Activated naive CD4-positive, alpha-beta T cell treated with anti-CD3 and anti-CD28 coated beads for 36 hours (primary cell): Measurements from ENCODE around the gene IQCK. TPM values are rescaled to one million over a fixed set of nuclear protein-coding genes. Genes with fewer than 3 reads are reported as not detected.
A peak's percentile ranks its signal among the peaks of the same experiment; 100 is the strongest.

ENCODE experiments used
- CTCF ChIA-PET: fragments of 350-600 bp; sonication (Branson Sonifier 250); formaldehyde crosslinking; loops from one replicate; lab custom pipeline; 2021; ENCODE audit warnings: antibody characterized with exemption; lab: Charles Lee
- DNase-seq: peaks from one replicate; pipeline ENCODE4 v3.0.0-alpha.2; 2020
- H3K27ac Mint-ChIP-seq: one replicate; pipeline ENCODE4 v1.8.0; 2021; ENCODE audit warnings: mild to moderate bottlenecking, mixed read lengths
- H3K27me3 Mint-ChIP-seq: one replicate; pipeline ENCODE4 v1.8.0; 2021; ENCODE audit warnings: low read depth, mixed read lengths
- H3K36me3 Mint-ChIP-seq: one replicate; pipeline ENCODE4 v1.8.0; 2021; ENCODE audit warnings: low read depth, mixed read lengths
- H3K4me1 Mint-ChIP-seq: one replicate; pipeline ENCODE4 v1.8.0; 2021; ENCODE audit warnings: low read depth, mixed read lengths
- H3K4me3 Mint-ChIP-seq: one replicate; pipeline ENCODE4 v1.8.0; 2021; ENCODE audit warnings: mild to moderate bottlenecking, moderate library complexity, mixed read lengths
- H3K9me3 Mint-ChIP-seq: one replicate; pipeline ENCODE4 v1.8.0; 2021; ENCODE audit warnings: mixed read lengths
- intact Hi-C: fragments of 100-400 bp; cut with micrococcal nuclease; formaldehyde crosslinking; loops from one replicate; pipeline ENCODE4 v1.15.1; 2023
- total RNA-seq, 2 experiments: library from RNA; stranded (reverse); gene quantifications; one replicate each; pipeline ENCODE4 v1.2.3, GENCODE V29; 2021

IQCK gene
- total RNA-seq, 2 experiments from 2014 or later: 2.8 to 3.9 TPM

DNA sequence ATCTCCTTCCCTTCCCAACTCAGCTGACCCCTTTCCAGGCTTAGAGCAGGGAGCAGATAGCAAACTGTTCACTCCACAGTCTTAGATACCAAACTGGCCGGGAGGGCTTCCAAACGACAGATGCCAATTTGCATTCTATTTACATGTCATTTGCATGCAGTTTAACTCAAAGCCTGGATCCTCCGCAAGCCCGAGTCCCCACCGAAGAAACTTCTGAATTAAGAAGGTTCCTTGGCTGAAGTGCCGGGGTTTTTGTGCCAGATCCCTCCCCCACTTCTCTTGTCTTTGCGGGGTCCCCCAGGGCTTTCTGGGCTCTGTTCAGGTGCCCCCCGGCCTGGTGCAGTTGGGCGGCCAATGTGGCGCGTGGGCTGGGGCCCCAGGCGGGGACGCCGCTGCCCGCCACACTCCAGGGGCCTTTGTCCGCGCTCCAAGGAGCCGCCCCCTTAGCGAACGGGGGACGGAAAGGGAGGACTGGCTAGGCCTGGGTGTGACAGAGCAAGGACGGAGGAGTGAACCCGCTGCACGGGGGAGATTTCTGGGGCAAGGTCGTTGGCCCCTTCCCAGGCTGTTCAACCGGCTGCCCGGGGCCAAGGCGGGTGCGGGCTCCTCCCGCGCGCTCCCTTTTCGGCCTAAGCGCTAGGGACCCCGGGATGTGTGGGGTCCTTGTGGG lies 165.4 kb downstream of the IQCK start:
- H3K36me3 Mint-ChIP-seq: no peaks in the 10 kb centered on the region
- intact Hi-C loops: no loop called here
- peak overlapping the region; percentile 63 for H3K4me3 Mint-ChIP-seq
- peaks cover 19% of the 10 kb centered on the region for H3K4me1 Mint-ChIP-seq
- no peaks in the 10 kb centered on the region for H3K9me3 Mint-ChIP-seq
- CTCF ChIA-PET: interaction anchor here (0.9 to 4.3 kb wide), 3 partner anchors 282 to 299 kb away, joined by 3 to 54 read pairs (median 3); no protein-coding TSS in a partner anchor
- DNase-seq: no peak
- H3K27me3 Mint-ChIP-seq: peaks cover 21% of the 10 kb centered on the region
- H3K27ac Mint-ChIP-seq: no peak overlapping the region

DNA sequence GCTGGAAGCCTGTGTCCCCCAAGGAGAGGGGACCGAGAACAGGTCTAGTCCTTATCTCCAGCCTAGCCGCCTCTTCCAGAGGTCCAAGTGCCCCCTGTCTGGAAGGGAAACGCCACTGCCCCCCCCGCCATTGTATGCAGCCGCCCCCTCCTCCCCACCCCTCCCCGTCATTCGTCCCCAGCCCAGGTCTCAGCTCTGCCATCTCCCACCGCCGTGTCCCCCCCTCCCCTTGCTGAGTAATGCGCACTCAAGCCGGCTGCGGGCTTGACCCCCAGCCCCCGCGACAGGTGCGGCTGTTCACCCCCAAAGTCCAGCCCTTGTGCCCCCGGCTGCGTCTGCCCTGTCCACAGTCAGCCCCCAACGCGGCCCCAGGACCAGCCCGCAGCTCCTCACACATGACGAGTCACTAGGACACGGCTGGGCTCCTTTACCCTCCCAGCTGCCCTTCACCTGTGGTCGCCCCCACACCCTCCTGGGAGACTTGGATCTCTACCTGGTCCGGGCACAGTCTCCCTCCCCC lies 166.0 kb downstream of the IQCK start:
- no peak for DNase-seq
- Mint-ChIP-seq H3K27me3 (peaks cover 21% of the 10 kb centered on the region), H3K27ac (no peak overlapping the region), H3K4me3 (peak overlapping the region; percentile 63), H3K36me3 (no peaks in the 10 kb centered on the region), H3K9me3 (no peaks in the 10 kb centered on the region), H3K4me1 (peaks cover 23% of the 10 kb centered on the region)
- CTCF ChIA-PET: interaction anchor here (4.3 kb wide), 1 partner anchor 284 kb away, joined by 54 read pairs; no protein-coding TSS in a partner anchor
- intact Hi-C loops: no loop called here

DNA sequence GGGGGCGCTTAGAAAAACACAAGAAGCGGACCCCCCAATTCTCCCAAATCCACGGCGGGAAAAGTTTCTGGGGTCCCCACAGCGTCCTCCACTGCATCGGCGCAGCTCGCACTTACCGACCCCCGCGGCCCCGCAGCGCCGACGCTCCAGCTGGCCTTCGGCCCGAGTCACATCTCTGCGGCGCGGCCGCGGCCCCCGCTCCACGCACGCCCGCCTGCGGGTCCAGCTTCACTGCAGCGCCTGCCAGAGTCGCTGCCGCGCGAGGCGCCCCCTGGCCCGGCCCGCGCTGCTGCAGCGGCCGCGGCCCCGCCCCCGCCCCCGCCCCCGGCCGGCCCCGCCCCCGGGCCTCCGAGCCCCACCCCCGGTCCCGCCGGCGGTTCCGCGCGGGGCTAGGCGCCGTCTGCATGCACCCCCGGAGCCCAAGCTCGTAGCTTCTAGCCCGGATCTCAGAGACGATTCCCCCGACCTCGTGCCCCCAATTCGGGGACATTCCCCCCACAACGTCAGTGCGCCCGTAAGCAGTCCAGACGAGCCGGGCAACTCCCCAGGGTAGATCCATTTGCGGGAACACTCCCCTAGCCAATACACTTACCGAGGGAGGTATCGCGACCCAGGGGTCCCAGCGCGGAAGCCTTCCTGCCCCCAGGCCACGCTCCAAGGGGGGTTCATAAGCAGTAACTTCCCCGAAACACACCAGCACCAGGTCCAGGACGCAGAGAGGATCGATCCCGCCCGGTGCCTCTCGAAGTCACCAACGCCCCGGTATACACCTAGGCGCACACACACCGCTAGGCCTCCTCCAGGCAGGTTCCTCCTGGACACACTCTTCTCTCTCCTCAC lies 166.8 kb downstream of the IQCK start, which contains the start of gene GPRC5B:
Gene GPRC5B, minus strand, starts transcription at position 238 of the 840 bp plus-strand sequence. CDS start 12,003 bp downstream, outside the sequence.
- no peak within 1 kb of the TSS for H3K27ac Mint-ChIP-seq
- peaks cover 21% of the 10 kb centered on the region for H3K27me3 Mint-ChIP-seq
- peaks cover 24% of the 10 kb centered on the region for H3K4me1 Mint-ChIP-seq
- CTCF ChIA-PET: interaction anchor here (3.7 to 4.3 kb wide), 2 partner anchors 285 to 327 kb away, joined by 28 to 54 read pairs; partner anchors contain the start of gene VPS35L
- H3K36me3 Mint-ChIP-seq: no peaks in the 10 kb centered on the region
- no peaks in the 10 kb centered on the region for H3K9me3 Mint-ChIP-seq
- intact Hi-C loops: loop anchor here (5.0 kb wide), 2 partner anchors 498 to 798 kb away; no protein-coding TSS in a partner anchor
- DNase-seq: peak; percentile 38
- peak within 1 kb of the TSS; percentile 72 for H3K4me3 Mint-ChIP-seq

DNA sequence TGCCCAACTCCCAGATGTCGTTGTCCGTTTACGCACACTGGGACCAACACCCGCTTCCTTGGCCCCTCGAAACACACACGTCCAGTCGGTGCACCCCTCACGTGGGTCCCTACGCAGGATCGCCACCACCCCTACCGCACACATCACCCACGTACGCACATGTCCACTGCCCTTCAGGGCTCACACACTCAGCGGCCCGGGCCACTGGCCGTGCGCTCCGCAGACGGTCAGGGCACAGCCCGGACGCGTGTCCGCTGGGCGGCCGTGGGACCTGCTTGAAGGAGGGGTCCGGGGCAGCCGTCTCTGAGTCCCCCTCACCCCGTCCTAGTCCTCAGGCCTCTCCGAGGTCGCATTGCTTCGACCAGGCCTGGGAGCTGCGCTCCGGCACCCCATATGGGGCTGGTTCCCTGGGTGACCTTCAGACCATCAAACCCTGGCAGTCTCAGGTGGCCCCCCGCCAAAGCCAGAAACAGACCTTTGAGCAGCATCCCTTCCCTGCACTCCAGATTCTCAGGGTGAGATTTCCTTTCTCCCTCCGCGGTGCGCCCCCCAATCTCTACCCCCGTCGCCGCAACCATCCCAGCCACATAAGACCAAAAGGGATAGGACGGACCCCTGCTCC lies 167.5 kb downstream of the IQCK start:
- H3K4me1 Mint-ChIP-seq: peaks cover 24% of the 10 kb centered on the region
- peaks cover 21% of the 10 kb centered on the region for H3K27me3 Mint-ChIP-seq
- no peaks in the 10 kb centered on the region for H3K9me3 Mint-ChIP-seq
- no peak overlapping the region for H3K27ac Mint-ChIP-seq
- no peak for DNase-seq
- H3K4me3 Mint-ChIP-seq: peak overlapping the region; percentile 72
- CTCF ChIA-PET: interaction anchor here (3.7 to 4.3 kb wide), 2 partner anchors 286 to 328 kb away, joined by 28 to 54 read pairs; partner anchors contain the start of gene VPS35L
- intact Hi-C loops: loop anchor here (1.0 to 5.0 kb wide), 6 partner anchors 167 to 798 kb away; partner anchors contain the start of genes IQCK and KNOP1
- no peaks in the 10 kb centered on the region for H3K36me3 Mint-ChIP-seq

DNA sequence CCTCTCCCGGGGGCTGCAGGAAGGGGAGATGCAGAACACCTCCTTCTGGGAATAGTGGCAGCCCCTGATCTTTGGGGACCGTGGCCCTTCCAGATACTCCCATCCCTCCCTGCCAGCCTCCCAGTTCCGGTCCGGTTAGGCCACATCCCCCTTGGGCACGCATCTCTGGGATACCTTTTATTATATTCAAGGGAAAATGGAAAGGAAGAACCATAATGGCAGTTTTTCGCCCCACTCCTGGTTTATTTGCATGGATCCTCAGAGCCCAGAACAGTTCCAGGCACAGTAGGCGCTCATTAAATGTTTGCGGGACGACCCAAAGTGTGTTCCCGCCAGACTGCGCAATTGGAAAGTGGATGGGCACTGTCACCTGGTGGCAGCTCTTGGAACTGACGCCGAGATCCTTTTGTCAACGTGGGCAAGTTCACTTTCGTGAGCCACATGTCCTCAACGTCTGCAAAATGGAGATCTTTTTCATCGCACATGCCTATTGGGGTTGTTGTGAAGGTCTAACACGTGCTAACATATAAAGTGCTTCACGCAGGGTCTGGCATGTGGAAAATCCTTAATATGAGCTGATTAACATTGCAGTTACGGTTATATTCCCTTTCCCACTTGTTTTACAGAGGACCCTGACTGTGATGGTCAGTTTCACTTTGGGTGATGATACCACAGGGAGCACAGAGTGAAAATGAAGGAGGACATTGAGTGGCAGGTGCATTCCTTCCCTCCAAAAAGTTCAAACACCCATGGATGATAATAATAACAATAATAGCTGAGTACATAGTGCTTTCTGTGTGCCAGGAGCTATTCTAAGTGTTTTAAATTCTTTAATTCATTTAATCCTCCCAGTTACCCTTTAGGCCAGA lies 168.2 kb downstream of the IQCK start:
- peak; percentile 91 for DNase-seq
- Mint-ChIP-seq H3K4me1 (peaks cover 24% of the 10 kb centered on the region), H3K9me3 (peaks cover 4% of the 10 kb centered on the region), H3K27me3 (peaks cover 21% of the 10 kb centered on the region), H3K36me3 (no peaks in the 10 kb centered on the region), H3K4me3 (peak overlapping the region; percentile 72), H3K27ac (no peak overlapping the region)
- CTCF ChIA-PET: interaction anchor here (0.6 to 4.3 kb wide), 13 partner anchors 9 to 329 kb away, joined by 3 to 54 read pairs (median 4); partner anchors contain the start of gene VPS35L
- intact Hi-C loops: loop anchor here (1.0 to 5.0 kb wide), 6 partner anchors 168 to 799 kb away; partner anchors contain the start of genes IQCK and KNOP1

DNA sequence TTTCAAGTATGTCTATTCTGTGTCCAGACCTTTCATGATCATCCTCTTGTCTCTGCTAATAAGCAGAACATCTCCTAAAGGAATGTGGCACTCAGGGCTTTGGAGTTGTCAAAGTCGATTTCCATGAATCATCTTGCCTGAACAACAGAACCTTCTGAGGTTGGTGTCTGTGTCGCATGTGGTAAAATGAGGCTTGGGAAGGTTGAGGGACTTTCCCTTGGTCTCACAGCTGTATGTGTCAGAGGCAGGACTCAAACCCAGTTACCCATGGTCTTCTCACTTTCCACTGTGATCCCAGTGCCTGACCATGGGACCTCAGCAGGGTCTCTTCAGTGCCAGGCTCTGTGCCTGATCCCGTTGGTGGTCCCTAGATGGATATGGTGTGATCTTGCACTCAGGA lies 170.8 kb downstream of the IQCK start:
- no peaks in the 10 kb centered on the region for H3K36me3 Mint-ChIP-seq
- DNase-seq: peak; percentile 26
- CTCF ChIA-PET: interaction anchor here (0.7 to 3.7 kb wide), 4 partner anchors 9 to 331 kb away, joined by 3 to 28 read pairs (median 6); partner anchors contain the start of gene VPS35L
- no peak overlapping the region for H3K4me3 Mint-ChIP-seq
- H3K27ac Mint-ChIP-seq: no peak overlapping the region
- H3K4me1 Mint-ChIP-seq: peaks cover 22% of the 10 kb centered on the region
- peaks cover 4% of the 10 kb centered on the region for H3K9me3 Mint-ChIP-seq
- intact Hi-C loops: loop anchor here (5.0 kb wide), 2 partner anchors 502 to 802 kb away; no protein-coding TSS in a partner anchor
- peaks cover 14% of the 10 kb centered on the region for H3K27me3 Mint-ChIP-seq

DNA sequence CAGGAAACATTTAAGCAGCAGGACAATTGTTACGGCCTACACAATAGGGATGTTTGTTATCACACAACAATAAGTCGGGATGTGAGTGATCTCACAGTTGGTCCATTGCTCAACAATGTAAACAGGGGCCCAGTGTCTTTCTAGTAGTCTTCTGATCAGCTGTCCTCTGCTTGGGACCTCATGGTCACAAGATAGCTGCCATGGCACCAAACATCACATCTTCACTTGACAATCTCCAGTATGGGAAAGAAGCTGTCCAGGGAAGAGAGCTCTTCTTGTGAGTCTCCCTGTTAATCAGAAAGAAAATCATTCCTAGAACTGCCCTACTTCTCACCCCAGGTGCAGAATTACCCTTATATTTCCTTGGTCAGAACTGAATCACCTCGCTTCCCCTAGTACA lies 172.8 kb downstream of the IQCK start:
- Mint-ChIP-seq H3K27me3 (peaks cover 3% of the 10 kb centered on the region), H3K4me1 (peaks cover 12% of the 10 kb centered on the region), H3K27ac (no peak overlapping the region), H3K4me3 (no peak overlapping the region), H3K36me3 (no peaks in the 10 kb centered on the region), H3K9me3 (peaks cover 4% of the 10 kb centered on the region)
- intact Hi-C loops: no loop called here
- no peak for DNase-seq
- CTCF ChIA-PET: interaction anchor here (0.6 to 1.2 kb wide), 3 partner anchors 16 to 391 kb away, joined by 3 to 8 read pairs (median 3); no protein-coding TSS in a partner anchor

DNA sequence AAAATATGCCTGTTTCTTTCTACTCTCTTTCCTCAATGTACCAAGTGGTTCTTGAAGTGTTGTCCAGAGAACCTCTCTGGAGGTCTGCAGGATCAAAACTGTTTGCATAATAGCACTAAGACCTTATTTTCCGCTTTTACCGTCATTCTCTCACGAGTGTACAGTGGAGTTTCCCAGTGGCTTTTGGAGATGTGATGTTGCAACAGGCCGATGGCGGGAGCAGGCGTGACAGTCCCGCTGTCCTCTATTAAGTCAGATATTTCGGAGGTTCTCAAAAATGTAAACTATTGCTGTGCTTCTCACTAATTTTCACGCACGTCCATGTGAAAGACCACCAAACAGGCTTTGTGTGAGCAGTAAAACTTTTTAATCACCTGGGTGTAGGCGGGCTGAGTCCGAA lies 174.8 kb downstream of the IQCK start:
- CTCF ChIA-PET: no interaction called here
- no peaks in the 10 kb centered on the region for H3K36me3 Mint-ChIP-seq
- no peak overlapping the region for H3K4me3 Mint-ChIP-seq
- no peaks in the 10 kb centered on the region for H3K27me3 Mint-ChIP-seq
- DNase-seq: no peak
- intact Hi-C loops: no loop called here
- H3K4me1 Mint-ChIP-seq: peaks cover 5% of the 10 kb centered on the region
- peaks cover 4% of the 10 kb centered on the region for H3K9me3 Mint-ChIP-seq
- no peak overlapping the region for H3K27ac Mint-ChIP-seq

DNA sequence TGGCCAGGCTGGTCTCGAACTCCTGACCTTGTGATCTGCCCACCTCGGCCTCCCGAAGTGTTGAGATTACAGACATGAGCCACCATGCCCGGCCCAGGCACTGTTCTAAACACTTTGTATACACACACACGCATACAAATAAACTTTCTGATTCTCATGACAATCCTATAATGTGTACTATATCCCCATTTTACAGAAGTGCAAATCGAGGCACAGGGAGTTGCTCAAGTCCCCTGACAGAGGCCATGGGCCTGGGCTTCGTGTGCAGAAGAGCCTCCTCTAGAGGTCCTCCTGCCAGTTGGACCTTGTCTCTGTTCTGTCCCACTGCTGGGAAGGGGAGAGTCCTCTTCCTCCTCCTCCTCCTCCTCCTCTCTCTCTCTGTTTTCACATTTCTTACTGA lies 176.5 kb downstream of the IQCK start:
- DNase-seq: no peak
- H3K4me3 Mint-ChIP-seq: no peak overlapping the region
- peaks cover 1% of the 10 kb centered on the region for H3K4me1 Mint-ChIP-seq
- H3K36me3 Mint-ChIP-seq: no peaks in the 10 kb centered on the region
- intact Hi-C loops: no loop called here
- CTCF ChIA-PET: interaction anchor here (0.9 kb wide), 1 partner anchor 311 kb away, joined by 5 read pairs; no protein-coding TSS in a partner anchor
- H3K27me3 Mint-ChIP-seq: peaks cover 2% of the 10 kb centered on the region
- peaks cover 4% of the 10 kb centered on the region for H3K9me3 Mint-ChIP-seq
- no peak overlapping the region for H3K27ac Mint-ChIP-seq

DNA sequence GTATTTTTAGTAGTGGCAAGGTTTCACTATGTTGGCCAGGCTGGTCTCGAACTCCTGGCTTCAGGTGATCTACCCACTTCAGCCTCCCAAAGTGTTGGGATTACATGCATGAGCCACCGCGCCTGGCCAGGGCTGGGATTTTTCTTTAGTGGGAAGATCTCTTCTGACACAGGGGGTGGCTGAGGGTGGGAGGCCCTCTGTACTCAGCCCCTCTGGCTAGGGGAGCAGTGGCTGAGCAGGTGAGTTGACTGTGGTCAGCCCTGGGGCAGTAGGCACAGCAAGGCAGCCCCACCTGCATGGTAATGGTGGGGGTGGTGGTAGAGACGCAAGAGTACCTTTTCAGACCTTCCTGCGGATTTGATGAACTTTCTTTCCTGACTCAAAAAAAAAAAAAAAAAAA lies 178.9 kb downstream of the IQCK start:
- Mint-ChIP-seq H3K27me3 (peaks cover 2% of the 10 kb centered on the region), H3K4me3 (no peak overlapping the region), H3K4me1 (peaks cover 1% of the 10 kb centered on the region), H3K9me3 (no peaks in the 10 kb centered on the region), H3K36me3 (no peaks in the 10 kb centered on the region), H3K27ac (no peak overlapping the region)
- CTCF ChIA-PET: interaction anchor here (1.7 kb wide), 1 partner anchor 297 kb away, joined by 3 read pairs; no protein-coding TSS in a partner anchor
- no peak for DNase-seq
- intact Hi-C loops: no loop called here
